ENCODE results near the gene CRB2.

Gene CRB2

DNA sequence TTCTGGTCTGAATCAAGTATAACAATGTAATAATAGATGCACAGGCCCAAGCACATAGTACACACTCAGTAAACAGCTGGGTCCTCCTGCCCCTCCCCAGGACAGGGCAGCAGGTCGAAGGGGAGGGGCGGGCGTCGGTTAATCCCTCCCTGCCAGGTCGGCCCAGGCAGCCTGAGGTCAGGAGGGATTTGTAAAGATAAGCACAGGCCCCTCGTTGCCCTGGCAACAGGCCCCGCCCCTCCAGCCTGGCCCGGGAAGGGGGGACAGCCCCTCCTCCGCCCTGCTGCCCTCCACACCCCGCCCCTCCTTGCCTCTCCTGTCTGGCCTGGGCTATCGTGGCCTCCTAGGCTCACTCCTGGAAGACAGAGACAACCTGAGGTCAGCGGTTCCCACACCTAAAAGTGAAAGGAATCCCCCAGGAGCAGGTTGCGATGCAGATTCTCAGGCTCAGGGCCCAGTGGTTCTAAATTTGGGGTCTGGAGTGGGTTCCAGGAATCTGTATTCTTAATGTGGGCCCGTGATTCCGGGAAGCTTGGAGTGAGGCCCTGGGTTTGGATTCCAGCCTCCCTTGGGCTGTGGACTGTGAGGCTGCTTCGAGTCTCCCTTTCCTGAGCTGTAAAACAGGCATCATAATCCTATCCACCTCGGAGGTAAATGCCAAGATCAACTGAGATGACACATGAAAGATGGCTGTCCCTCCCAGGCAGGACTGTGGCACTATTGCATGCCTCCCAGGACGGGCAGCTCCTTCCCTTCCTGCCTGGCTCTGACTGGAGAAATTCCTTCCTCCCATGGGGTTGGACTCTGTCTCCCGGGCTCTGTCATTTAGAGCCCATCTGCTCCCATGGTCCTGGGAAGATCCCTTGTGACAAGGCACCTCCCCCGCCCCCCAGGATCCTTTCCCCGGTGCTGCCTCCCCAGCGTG lies 4.4 kb downstream of the CRB2 start:
- no peak for TF ChIP-seq CTCF (IDR thresholded peaks at IDR 0.05; ENCODE audit: low read depth, low read length)
- no peak for DNase-seq (ENCODE audit: extremely low read depth, low read depth)

DNA sequence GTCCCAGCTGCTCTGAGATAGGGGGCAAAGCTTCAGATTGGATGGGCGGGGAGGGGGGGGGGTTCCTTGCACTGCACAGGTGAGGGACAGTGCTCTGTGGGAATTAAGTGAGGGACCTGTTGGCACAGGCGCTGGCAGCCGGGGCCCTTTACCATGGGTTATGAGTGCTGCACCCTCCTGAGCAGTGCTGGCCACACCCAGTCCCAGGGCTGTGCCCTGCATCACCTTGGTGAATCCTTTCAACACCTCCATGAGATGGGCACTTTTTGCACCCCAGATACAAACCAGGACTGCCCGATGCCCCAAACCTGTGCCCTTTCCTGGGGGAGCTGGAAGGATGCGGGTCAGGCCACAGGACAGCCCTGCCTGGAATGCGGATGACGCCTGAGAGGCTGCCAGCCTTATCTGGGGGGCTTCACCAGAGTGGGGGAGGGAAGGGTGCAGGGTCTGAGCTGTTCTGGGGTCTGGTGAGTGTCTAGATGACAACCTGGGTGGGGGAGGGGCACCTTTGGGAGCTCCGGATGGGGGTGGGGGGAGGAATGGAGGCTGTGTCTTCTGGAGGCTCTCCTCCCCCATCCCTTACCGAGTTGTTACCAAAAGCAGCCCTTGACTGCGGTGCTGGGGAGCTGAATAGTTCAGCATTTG lies 5.2 kb downstream of the CRB2 start:
- no peak for DNase-seq (ENCODE audit: extremely low read depth, low read depth)
- TF ChIP-seq CTCF (IDR thresholded peaks at IDR 0.05; ENCODE audit: low read depth, low read length): no peak

GRCh38 chr9:123361731-123362510 lies 5.9 kb downstream of the CRB2 start:
- DNase-seq (ENCODE audit: extremely low read depth, low read depth): no peak
- TF ChIP-seq CTCF (IDR thresholded peaks at IDR 0.05; ENCODE audit: low read depth, low read length): no peak

- no peak for DNase-seq (ENCODE audit: extremely low read depth, low read depth)
- TF ChIP-seq CTCF (IDR thresholded peaks at IDR 0.05; ENCODE audit: low read depth, low read length): no peak
Observed at GRCh38 chr9:123362856-123363255, 6.9 kb downstream of the CRB2 start.

- no peak for TF ChIP-seq CTCF (IDR thresholded peaks at IDR 0.05; ENCODE audit: low read depth, low read length)
- DNase-seq (ENCODE audit: extremely low read depth, low read depth): no peak
Observed at GRCh38 chr9:123364241-123364824, 8.3 kb downstream of the CRB2 start.

- no peak; the same call in 1 of the 2 replicates for TF ChIP-seq CTCF (IDR thresholded peaks at IDR 0.05; ENCODE audit: low read depth, low read length)
- DNase-seq (ENCODE audit: extremely low read depth, low read depth): no peak
Observed at GRCh38 chr9:123365287-123365880, 9.4 kb downstream of the CRB2 start.

Data from AG09319 (cell line).